Measurements from ENCODE around the gene UBE2QL1.
A peak's percentile ranks its signal among the peaks of the same experiment; 100 is the strongest.

UBE2QL1 gene

DNA sequence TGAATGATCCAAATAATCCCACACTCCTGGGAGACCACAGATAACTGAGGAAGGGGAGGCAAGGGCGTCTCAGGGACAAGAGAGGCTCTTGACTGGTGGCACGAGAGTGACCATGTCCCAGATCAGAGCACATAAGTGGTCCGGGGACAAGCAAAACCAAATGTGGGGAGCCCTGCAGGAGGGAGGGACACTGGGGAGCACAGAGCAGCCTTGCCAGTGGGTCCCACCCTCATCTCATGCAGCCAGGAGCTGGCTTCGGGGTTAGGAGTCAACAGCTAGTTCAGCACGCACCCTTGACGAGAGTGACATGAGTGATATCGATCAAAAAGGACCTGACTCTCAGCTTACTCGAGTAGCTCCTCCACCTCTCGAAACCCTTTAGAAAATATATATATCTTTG is 16.5 kb upstream of the UBE2QL1 start:
- H3K4me1 ChIP-seq (ENCODE audit: insufficient read depth, poor library complexity, severe bottlenecking) = peaks cover 5% of the 10 kb centered on the region
- no peaks in the 10 kb centered on the region for H3K36me3 ChIP-seq (ENCODE audit: low read depth)
- TF ChIP-seq, protein P1, sequence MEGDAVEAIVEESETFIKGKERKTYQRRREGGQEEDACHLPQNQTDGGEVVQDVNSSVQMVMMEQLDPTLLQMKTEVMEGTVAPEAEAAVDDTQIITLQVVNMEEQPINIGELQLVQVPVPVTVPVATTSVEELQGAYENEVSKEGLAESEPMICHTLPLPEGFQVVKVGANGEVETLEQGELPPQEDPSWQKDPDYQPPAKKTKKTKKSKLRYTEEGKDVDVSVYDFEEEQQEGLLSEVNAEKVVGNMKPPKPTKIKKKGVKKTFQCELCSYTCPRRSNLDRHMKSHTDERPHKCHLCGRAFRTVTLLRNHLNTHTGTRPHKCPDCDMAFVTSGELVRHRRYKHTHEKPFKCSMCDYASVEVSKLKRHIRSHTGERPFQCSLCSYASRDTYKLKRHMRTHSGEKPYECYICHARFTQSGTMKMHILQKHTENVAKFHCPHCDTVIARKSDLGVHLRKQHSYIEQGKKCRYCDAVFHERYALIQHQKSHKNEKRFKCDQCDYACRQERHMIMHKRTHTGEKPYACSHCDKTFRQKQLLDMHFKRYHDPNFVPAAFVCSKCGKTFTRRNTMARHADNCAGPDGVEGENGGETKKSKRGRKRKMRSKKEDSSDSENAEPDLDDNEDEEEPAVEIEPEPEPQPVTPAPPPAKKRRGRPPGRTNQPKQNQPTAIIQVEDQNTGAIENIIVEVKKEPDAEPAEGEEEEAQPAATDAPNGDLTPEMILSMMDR (IDR thresholded peaks at IDR 0.05; ENCODE audit: poor library complexity, severe bottlenecking) = no peak
- no peak overlapping the region for H3K4me3 ChIP-seq (ENCODE audit: severe bottlenecking)
- no peak for ATAC-seq (ENCODE audit: low read depth)
- no peaks in the 10 kb centered on the region for H3K9me3 ChIP-seq (ENCODE audit: severe bottlenecking)
- no peak overlapping the region for H3K27ac ChIP-seq (ENCODE audit: poor library complexity, severe bottlenecking)
- no peak for DNase-seq (ENCODE audit: low spot score)
- H3K27me3 ChIP-seq (ENCODE audit: insufficient read depth, poor library complexity, severe bottlenecking) = peaks cover 8% of the 10 kb centered on the region

DNA sequence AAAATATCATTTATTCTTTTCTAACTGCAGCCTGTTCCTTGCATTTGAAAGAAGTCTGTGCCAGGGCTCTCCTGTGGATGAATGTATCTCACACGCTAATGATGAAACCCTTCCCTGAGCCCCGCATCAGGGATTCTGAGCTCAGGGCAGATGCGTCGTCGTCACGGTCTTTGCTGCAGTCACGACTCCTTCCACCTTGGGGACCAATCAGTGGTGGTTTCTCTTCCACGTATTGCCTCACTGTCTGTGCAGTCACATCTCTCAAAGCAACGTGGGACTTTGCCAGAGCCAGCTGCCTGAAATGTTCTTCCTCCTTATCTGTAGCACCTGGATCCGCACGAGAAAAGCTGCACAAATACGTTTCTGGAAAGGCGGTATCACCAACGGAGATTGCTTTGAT is 13.9 kb upstream of the UBE2QL1 start:
- no peaks in the 10 kb centered on the region for H3K9me3 ChIP-seq (ENCODE audit: severe bottlenecking)
- H3K36me3 ChIP-seq (ENCODE audit: low read depth) = no peaks in the 10 kb centered on the region
- TF ChIP-seq, protein P1 (IDR thresholded peaks at IDR 0.05; ENCODE audit: poor library complexity, severe bottlenecking) = no peak
- ATAC-seq (ENCODE audit: low read depth) (no peak), DNase-seq (ENCODE audit: low spot score) (no peak)
- H3K27ac ChIP-seq (ENCODE audit: poor library complexity, severe bottlenecking) = no peak overlapping the region
- no peak overlapping the region for H3K4me3 ChIP-seq (ENCODE audit: severe bottlenecking)
- H3K4me1 ChIP-seq (ENCODE audit: insufficient read depth, poor library complexity, severe bottlenecking) = peaks cover 6% of the 10 kb centered on the region
- H3K27me3 ChIP-seq (ENCODE audit: insufficient read depth, poor library complexity, severe bottlenecking) = peaks cover 8% of the 10 kb centered on the region

DNA sequence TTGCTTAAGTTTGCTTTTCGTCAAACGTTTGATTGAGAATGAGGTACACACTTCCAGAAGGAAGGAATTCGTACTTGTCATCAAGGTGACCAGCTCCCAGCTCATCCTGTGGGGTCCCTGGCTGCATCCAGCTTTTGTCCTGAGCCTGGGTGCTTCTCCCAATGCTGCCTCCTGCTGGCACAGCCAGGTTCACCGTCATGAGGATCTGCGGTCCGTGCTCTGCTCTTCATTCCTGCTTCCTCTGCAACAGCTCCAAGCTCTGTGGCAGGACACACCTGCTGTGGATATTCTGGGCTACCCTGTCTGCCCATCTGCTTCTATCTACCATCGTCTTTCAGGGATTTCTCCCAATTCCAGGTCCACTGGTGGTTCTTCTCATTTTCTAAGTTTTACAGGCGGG is 13.3 kb upstream of the UBE2QL1 start:
- ATAC-seq (ENCODE audit: low read depth) (no peak), DNase-seq (ENCODE audit: low spot score) (no peak)
- Histone ChIP-seq H3K36me3 (ENCODE audit: low read depth) (no peaks in the 10 kb centered on the region), H3K4me1 (ENCODE audit: insufficient read depth, poor library complexity, severe bottlenecking) (peaks cover 6% of the 10 kb centered on the region), H3K9me3 (ENCODE audit: severe bottlenecking) (peaks cover 3% of the 10 kb centered on the region), H3K4me3 (ENCODE audit: severe bottlenecking) (no peak overlapping the region), H3K27ac (ENCODE audit: poor library complexity, severe bottlenecking) (no peak overlapping the region), H3K27me3 (ENCODE audit: insufficient read depth, poor library complexity, severe bottlenecking) (peaks cover 8% of the 10 kb centered on the region)
- TF ChIP-seq, protein P1 (IDR thresholded peaks at IDR 0.05; ENCODE audit: poor library complexity, severe bottlenecking) = no peak

DNA sequence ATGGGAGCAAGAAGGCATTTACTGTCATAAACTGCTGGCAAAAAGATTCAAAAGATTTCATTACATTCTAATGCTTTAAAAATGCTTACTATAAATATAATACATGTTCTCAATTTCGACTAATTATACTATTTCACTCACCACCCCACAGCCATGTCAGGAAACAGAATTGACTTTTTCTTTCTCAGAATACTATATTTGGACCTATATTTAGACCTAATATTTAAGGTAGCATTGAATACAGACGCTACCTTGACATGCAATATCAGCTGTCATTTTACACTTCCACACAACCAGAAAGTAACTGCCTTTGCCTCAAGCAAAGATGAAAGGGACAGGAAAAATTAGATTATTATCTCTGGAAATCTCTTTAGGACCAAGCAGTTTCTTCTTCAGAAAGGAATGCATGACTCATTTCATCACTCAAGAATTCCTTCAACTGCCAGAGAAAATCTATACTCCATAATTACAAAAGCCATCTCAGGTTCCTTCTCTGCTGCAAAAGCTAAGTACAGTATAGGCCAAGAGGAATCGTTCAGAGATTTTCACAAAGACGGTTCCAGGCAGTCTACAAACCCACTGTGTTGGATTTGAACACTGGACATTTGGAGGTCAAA is 11.8 kb upstream of the UBE2QL1 start:
- ATAC-seq (ENCODE audit: low read depth) = peak; percentile 66; the same call in 2 of the 3 replicates

More for the DNA sequence above, 11.8 kb upstream of the UBE2QL1 start:
- no peak overlapping the region for H3K27ac ChIP-seq (ENCODE audit: poor library complexity, severe bottlenecking)
- H3K27me3 ChIP-seq (ENCODE audit: insufficient read depth, poor library complexity, severe bottlenecking) = peaks cover 8% of the 10 kb centered on the region
- H3K9me3 ChIP-seq (ENCODE audit: severe bottlenecking) = peaks cover 3% of the 10 kb centered on the region
- no peak for DNase-seq (ENCODE audit: low spot score)
- H3K36me3 ChIP-seq (ENCODE audit: low read depth) = no peaks in the 10 kb centered on the region
- TF ChIP-seq, protein P1 (IDR thresholded peaks at IDR 0.05; ENCODE audit: poor library complexity, severe bottlenecking) = no peak
- no peak overlapping the region for H3K4me3 ChIP-seq (ENCODE audit: severe bottlenecking)
- H3K4me1 ChIP-seq (ENCODE audit: insufficient read depth, poor library complexity, severe bottlenecking) = peaks cover 6% of the 10 kb centered on the region

All from RWPE2 (cell line).